T follicular helper cell (primary cell): ENCODE measurements around the gene TBCEL.
"Not testable (repeated sequence)": the region's sequence is repeated elsewhere in the genome, so short reads cannot be mapped to it uniquely, and the experiment has no call there.

Experiments used
- DNase-seq: peaks from one replicate; pipeline ENCODE4 v3.0.0-alpha.2; 2020; ENCODE audit warnings: low read depth

Gene TBCEL

GRCh38 chr11:121105481-121106195, 81.7 kb downstream of the TBCEL start:
- no peak for DNase-seq

GRCh38 chr11:121106812-121107211, 82.9 kb downstream of the TBCEL start:
- no peak for DNase-seq

- no peak for DNase-seq
Measured at GRCh38 chr11:121108413-121108812, 84.5 kb downstream of the TBCEL start.

- no peak for DNase-seq
Measured at GRCh38 chr11:121109471-121109870, 85.6 kb downstream of the TBCEL start.

GRCh38 chr11:121109916-121110586, 86.1 kb downstream of the TBCEL start:
- DNase-seq: no peak

- no peak for DNase-seq
Measured at GRCh38 chr11:121110871-121111724, 87.2 kb downstream of the TBCEL start.

GRCh38 chr11:121112498-121113455, 88.9 kb downstream of the TBCEL start:
- no peak for DNase-seq

- no peak for DNase-seq
Measured at GRCh38 chr11:121113611-121114010, 89.7 kb downstream of the TBCEL start.

- not testable (repeated sequence) for DNase-seq
Measured at GRCh38 chr11:121115024-121115423, 91.1 kb downstream of the TBCEL start.

- DNase-seq: no peak
Measured at GRCh38 chr11:121117788-121118187, 93.9 kb downstream of the TBCEL start.

- no peak for DNase-seq
Measured at GRCh38 chr11:121119440-121119839, 95.5 kb downstream of the TBCEL start.

- DNase-seq: no peak
Measured at GRCh38 chr11:121122328-121122727, 98.4 kb downstream of the TBCEL start.

GRCh38 chr11:121123496-121124069, 99.7 kb downstream of the TBCEL start:
- no peak for DNase-seq

GRCh38 chr11:121127809-121128208, 103.9 kb downstream of the TBCEL start:
- no peak for DNase-seq

- DNase-seq: no peak
Measured at GRCh38 chr11:121129362-121130340, 105.7 kb downstream of the TBCEL start.

- DNase-seq: no peak
Measured at GRCh38 chr11:121131656-121132055, 107.8 kb downstream of the TBCEL start.

- DNase-seq: no peak
Measured at GRCh38 chr11:121132211-121132976, 108.5 kb downstream of the TBCEL start.

GRCh38 chr11:121134741-121135312, 110.9 kb downstream of the TBCEL start:
- DNase-seq: no peak

GRCh38 chr11:121137005-121137404, 113.1 kb downstream of the TBCEL start:
- DNase-seq: no peak
